ACC112 (cell line): Measurements from ENCODE around the gene NADSYN1.
"Not testable (repeated sequence)": the region's sequence is repeated elsewhere in the genome, so short reads cannot be mapped to it uniquely, and the experiment has no call there.

ENCODE experiments used
- H2AFZ ChIP-seq: fragments of 200-600 bp; sonication (generic); one replicate; pipeline ENCODE4 v1.6.0; 2017; ENCODE audit warnings: antibody characterized with exemption, low read length; ENCODE audit not compliant: unreplicated experiment
- H3K27ac ChIP-seq: fragments of 200-600 bp; sonication (generic); 2 replicates; pipeline ENCODE4 v1.5.1; 2014; ENCODE audit warnings: low read depth, mild to moderate bottlenecking, antibody characterized with exemption, low read length, moderate library complexity
- H3K27me3 ChIP-seq: fragments of 200-600 bp; sonication (generic); 2 replicates; pipeline ENCODE4 v1.6.1; 2014; ENCODE audit warnings: mild to moderate bottlenecking, antibody characterized with exemption, low read length, moderate library complexity, mixed read lengths; ENCODE audit not compliant: insufficient read depth
- H3K36me3 ChIP-seq: fragments of 200-600 bp; sonication (generic); 2 replicates; pipeline ENCODE4 v1.6.1; 2016; ENCODE audit warnings: mild to moderate bottlenecking, antibody characterized with exemption, low read length, moderate library complexity, mixed read lengths; ENCODE audit not compliant: insufficient read depth
- H3K4me1 ChIP-seq: fragments of 200-600 bp; sonication (generic); one replicate; pipeline ENCODE4 v1.6.1; 2016; ENCODE audit warnings: low read length, mixed read lengths; ENCODE audit not compliant: insufficient read depth, unreplicated experiment, control insufficient read depth
- H3K4me3 ChIP-seq: fragments of 200-600 bp; sonication (generic); 2 replicates; pipeline ENCODE4 v1.5.1; 2014; ENCODE audit warnings: mild to moderate bottlenecking, low read depth, low read length
- H3K79me2 ChIP-seq: fragments of 200-600 bp; sonication (generic); one replicate; pipeline ENCODE4 v1.6.0; 2016; ENCODE audit warnings: low read length; ENCODE audit not compliant: control insufficient read depth, unreplicated experiment, insufficient read depth

The NADSYN1 gene

GRCh38 chr11:71422318-71422717 is 30.7 kb upstream of the NADSYN1 start:
- not testable (repeated sequence) for H2AFZ ChIP-seq, H3K4me1 ChIP-seq, H3K27ac ChIP-seq, H3K27me3 ChIP-seq, H3K79me2 ChIP-seq, H3K4me3 ChIP-seq, H3K36me3 ChIP-seq

- no peaks in the 10 kb centered on the region for H3K36me3 ChIP-seq
- H3K27me3 ChIP-seq, result peaks cover 7% of the 10 kb centered on the region; the same call in 1 of the 2 replicates
- no peaks in the 10 kb centered on the region for H3K79me2 ChIP-seq
- H3K4me1 ChIP-seq, result no peaks in the 10 kb centered on the region
- H2AFZ ChIP-seq, result no peak overlapping the region
- H3K4me3 ChIP-seq, result no peak overlapping the region
- H3K27ac ChIP-seq, result no peak overlapping the region
Measured at GRCh38 chr11:71423181-71423790, 29.7 kb upstream of the NADSYN1 start.

- Histone ChIP-seq H3K27ac (no peak overlapping the region), H3K4me1 (no peaks in the 10 kb centered on the region), H3K4me3 (no peak overlapping the region), H2AFZ (no peak overlapping the region), H3K27me3 (peaks cover 15% of the 10 kb centered on the region; the same call in 1 of the 2 replicates), H3K36me3 (no peaks in the 10 kb centered on the region), H3K79me2 (no peaks in the 10 kb centered on the region)
Measured at GRCh38 chr11:71425409-71425808, 27.6 kb upstream of the NADSYN1 start.

GRCh38 chr11:71425860-71426259 is 27.1 kb upstream of the NADSYN1 start:
- Histone ChIP-seq H2AFZ (no peak overlapping the region), H3K27me3 (peaks cover 15% of the 10 kb centered on the region; the same call in 1 of the 2 replicates), H3K36me3 (no peaks in the 10 kb centered on the region), H3K4me1 (no peaks in the 10 kb centered on the region), H3K27ac (no peak overlapping the region), H3K79me2 (no peaks in the 10 kb centered on the region), H3K4me3 (no peak overlapping the region)

GRCh38 chr11:71426413-71426812 is 26.6 kb upstream of the NADSYN1 start:
- no peak overlapping the region for H3K4me3 ChIP-seq
- peaks cover 15% of the 10 kb centered on the region; the same call in 1 of the 2 replicates for H3K27me3 ChIP-seq
- H3K79me2 ChIP-seq, result no peaks in the 10 kb centered on the region
- H2AFZ ChIP-seq, result no peak overlapping the region
- H3K4me1 ChIP-seq, result no peaks in the 10 kb centered on the region
- no peaks in the 10 kb centered on the region for H3K36me3 ChIP-seq
- H3K27ac ChIP-seq, result no peak overlapping the region

- no peaks in the 10 kb centered on the region for H3K36me3 ChIP-seq
- no peak overlapping the region for H3K4me3 ChIP-seq
- H3K79me2 ChIP-seq, result no peaks in the 10 kb centered on the region
- no peak overlapping the region for H3K27ac ChIP-seq
- H2AFZ ChIP-seq, result no peak overlapping the region
- peaks cover 15% of the 10 kb centered on the region; the same call in 1 of the 2 replicates for H3K27me3 ChIP-seq
- H3K4me1 ChIP-seq, result peaks cover 7% of the 10 kb centered on the region
Measured at GRCh38 chr11:71428861-71429435, 24.1 kb upstream of the NADSYN1 start.

- Histone ChIP-seq H3K27me3 (peaks cover 15% of the 10 kb centered on the region; the same call in 1 of the 2 replicates), H3K27ac (no peak overlapping the region), H2AFZ (no peak overlapping the region), H3K36me3 (no peaks in the 10 kb centered on the region), H3K4me3 (no peak overlapping the region), H3K4me1 (peaks cover 7% of the 10 kb centered on the region), H3K79me2 (no peaks in the 10 kb centered on the region)
Measured at GRCh38 chr11:71429701-71430100, 23.3 kb upstream of the NADSYN1 start.

- Histone ChIP-seq H3K27me3 (peaks cover 15% of the 10 kb centered on the region; the same call in 1 of the 2 replicates), H3K79me2 (no peaks in the 10 kb centered on the region), H3K4me1 (peaks cover 7% of the 10 kb centered on the region), H3K36me3 (no peaks in the 10 kb centered on the region), H3K27ac (no peak overlapping the region), H3K4me3 (no peak overlapping the region), H2AFZ (no peak overlapping the region)
Measured at GRCh38 chr11:71430166-71430565, 22.8 kb upstream of the NADSYN1 start.

- no peaks in the 10 kb centered on the region for H3K36me3 ChIP-seq
- H3K27ac ChIP-seq, result no peak overlapping the region
Measured at GRCh38 chr11:71431271-71431670, 21.7 kb upstream of the NADSYN1 start.

GRCh38 chr11:71432761-71433647 is 20.0 kb upstream of the NADSYN1 start:
- H2AFZ ChIP-seq, result no peak overlapping the region
- H3K4me1 ChIP-seq, result peaks cover 7% of the 10 kb centered on the region
- H3K36me3 ChIP-seq, result no peaks in the 10 kb centered on the region
- H3K27ac ChIP-seq, result no peak overlapping the region
- no peaks in the 10 kb centered on the region for H3K79me2 ChIP-seq
- peaks cover 10% of the 10 kb centered on the region; the same call in 1 of the 2 replicates for H3K27me3 ChIP-seq
- H3K4me3 ChIP-seq, result no peak overlapping the region

More at GRCh38 chr11:71431271-71431670, 21.7 kb upstream of the NADSYN1 start:
- H3K4me1 ChIP-seq, result peaks cover 7% of the 10 kb centered on the region
- no peak overlapping the region for H2AFZ ChIP-seq
- H3K4me3 ChIP-seq, result no peak overlapping the region
- no peaks in the 10 kb centered on the region for H3K79me2 ChIP-seq
- peaks cover 15% of the 10 kb centered on the region; the same call in 1 of the 2 replicates for H3K27me3 ChIP-seq
